GM18909 (cell line): ENCODE measurements around the gene FAM3A.
"Not testable (repeated sequence)": the region's sequence is repeated elsewhere in the genome, so short reads cannot be mapped to it uniquely, and the experiment has no call there.

Experiments used
- ATAC-seq: cut with Tn5 transposase; IDR thresholded peaks from one replicate; pipeline ENCODE4 v1.9.1; 2021; ENCODE audit warnings: mild to moderate bottlenecking; ENCODE audit not compliant: unreplicated experiment, poor library complexity

The FAM3A gene

GRCh38 chrX:154506483-154507332 is 9.3 kb downstream of the FAM3A start:
- no peak for ATAC-seq

GRCh38 chrX:154505734-154506133 is 10.3 kb downstream of the FAM3A start:
- ATAC-seq: no peak

- ATAC-seq: no peak
These were observed 13.0 kb downstream of the FAM3A start for GRCh38 chrX:154502989-154503388.

- ATAC-seq: no peak
These were observed 13.9 kb downstream of the FAM3A start for GRCh38 chrX:154502098-154502497.

GRCh38 chrX:154501423-154501822 is 14.6 kb downstream of the FAM3A start:
- ATAC-seq: not testable (repeated sequence)

GRCh38 chrX:154496591-154497137 is 19.4 kb downstream of the FAM3A start:
- not testable (repeated sequence) for ATAC-seq

GRCh38 chrX:154495472-154495922 is 20.5 kb downstream of the FAM3A start:
- no peak for ATAC-seq

GRCh38 chrX:154494715-154495114 is 21.3 kb downstream of the FAM3A start:
- no peak for ATAC-seq

GRCh38 chrX:154490414-154491083 is 25.5 kb downstream of the FAM3A start, which contains the start of gene SLC10A3:
Gene SLC10A3, minus strand, starts transcription at chrX:154490629. Its CDS starts 1,689 bp downstream, at chrX:154488940.
- peak; percentile 79 for ATAC-seq

- ATAC-seq: peak; percentile 21
These were observed 26.0 kb downstream of the FAM3A start for GRCh38 chrX:154490021-154490413.

GRCh38 chrX:154489182-154489581 is 26.9 kb downstream of the FAM3A start:
- no peak for ATAC-seq

- no peak for ATAC-seq
These were observed 27.5 kb downstream of the FAM3A start for GRCh38 chrX:154488336-154489075.

GRCh38 chrX:154487518-154488290 is 28.3 kb downstream of the FAM3A start:
- no peak for ATAC-seq

- ATAC-seq: peak; percentile 23
These were observed 29.4 kb downstream of the FAM3A start, which contains the start of gene UBL4A for GRCh38 chrX:154486396-154487207. Gene UBL4A, minus strand, starts transcription at chrX:154486615. Its CDS starts 31 bp downstream, at chrX:154486584.

GRCh38 chrX:154486052-154486395 is 30.0 kb downstream of the FAM3A start:
- no peak for ATAC-seq

- no peak for ATAC-seq
These were observed 30.6 kb downstream of the FAM3A start for GRCh38 chrX:154485150-154486051.

- no peak for ATAC-seq
These were observed 31.5 kb downstream of the FAM3A start for GRCh38 chrX:154484255-154485149.
